T follicular helper cell (primary cell): ENCODE measurements around the gene AURKAIP1.
"Not testable (repeated sequence)": the region's sequence is repeated elsewhere in the genome, so short reads cannot be mapped to it uniquely, and the experiment has no call there.

ENCODE experiments used
- DNase-seq: peaks from one replicate; pipeline ENCODE4 v3.0.0-alpha.2; 2020; ENCODE audit warnings: low read depth
- total RNA-seq, 2 experiments: gene quantifications; one replicate each; lab custom pipeline; 2026; lab: John Stamatoyannopoulos, UW

Gene AURKAIP1
- 49.8 to 71.1 reads per million in 2 experiments for total RNA-seq

DNA sequence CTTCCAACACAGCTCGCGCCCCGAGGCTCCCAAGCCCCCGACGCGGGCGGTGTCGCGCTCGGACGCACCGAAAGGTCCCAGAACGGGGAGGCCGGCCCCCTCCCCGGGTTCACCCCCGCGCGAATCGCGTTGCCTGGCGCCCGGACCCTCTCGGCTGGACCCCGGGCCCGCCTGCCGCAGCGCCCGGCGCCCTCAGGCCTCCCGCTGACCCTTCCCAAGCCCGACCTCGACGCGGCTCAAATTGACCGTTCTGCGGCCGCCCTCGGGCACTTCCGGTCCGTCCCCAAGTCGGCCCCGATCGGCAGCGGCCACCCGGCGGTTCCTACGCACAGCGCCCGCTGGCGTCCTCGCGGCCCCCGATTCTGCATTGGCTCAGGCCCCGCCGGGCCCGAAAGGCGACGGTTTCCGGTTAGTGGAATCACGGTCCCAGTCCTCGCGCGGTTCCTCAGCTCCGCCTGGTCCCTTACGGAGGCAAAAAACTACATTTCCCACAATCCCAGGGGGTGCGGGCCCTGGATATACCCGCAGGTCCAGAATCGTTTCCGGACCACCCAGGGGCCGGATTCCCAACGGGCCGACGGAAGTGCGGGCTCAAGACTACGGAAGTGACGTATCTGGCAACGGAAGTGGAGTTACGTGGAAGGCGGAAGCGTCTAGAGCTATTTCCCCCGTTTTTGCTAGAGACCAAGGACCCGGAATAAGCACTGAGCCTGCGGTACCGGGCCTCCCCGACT lies at the start of gene AURKAIP1:
TSS of gene AURKAIP1 (minus strand) at position 279 of the 734 bp plus-strand sequence. CDS start 451 bp downstream, outside the sequence.
- DNase-seq = peak; percentile 93

DNA sequence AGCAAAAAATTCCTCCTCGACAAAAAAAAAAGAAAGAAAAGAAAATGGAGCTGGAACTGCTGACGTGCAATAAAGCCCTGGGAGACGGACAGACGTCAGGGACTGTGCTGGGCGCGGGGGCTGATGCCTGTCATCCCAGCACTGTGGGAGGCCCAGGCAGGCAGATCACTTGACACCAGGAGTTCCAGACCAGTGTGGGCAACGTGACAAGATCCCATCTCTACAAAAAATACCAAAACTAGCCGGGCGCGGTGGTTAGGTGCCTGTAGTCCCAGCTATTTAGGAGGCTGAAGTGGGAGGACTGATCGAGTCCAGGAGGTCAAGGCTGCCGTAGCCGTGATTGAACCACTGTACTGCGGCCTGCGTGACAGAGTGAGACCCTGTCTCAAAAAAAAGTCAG lies 49.7 kb upstream of the AURKAIP1 start:
- DNase-seq = no peak

GRCh38 chr1:1423245-1423597 lies 48.2 kb upstream of the AURKAIP1 start:
- DNase-seq = no peak

- DNase-seq = no peak
Measured at GRCh38 chr1:1422465-1423244, 47.6 kb upstream of the AURKAIP1 start.

GRCh38 chr1:1421907-1422464 lies 47.0 kb upstream of the AURKAIP1 start:
- DNase-seq = no peak

GRCh38 chr1:1421147-1421906 lies 46.3 kb upstream of the AURKAIP1 start, which contains the start of gene ANKRD65:
Gene ANKRD65 (minus strand): TSS chr1:1421276. CDS start chr1:1421005, 271 bp downstream.
- no peak for DNase-seq

DNA sequence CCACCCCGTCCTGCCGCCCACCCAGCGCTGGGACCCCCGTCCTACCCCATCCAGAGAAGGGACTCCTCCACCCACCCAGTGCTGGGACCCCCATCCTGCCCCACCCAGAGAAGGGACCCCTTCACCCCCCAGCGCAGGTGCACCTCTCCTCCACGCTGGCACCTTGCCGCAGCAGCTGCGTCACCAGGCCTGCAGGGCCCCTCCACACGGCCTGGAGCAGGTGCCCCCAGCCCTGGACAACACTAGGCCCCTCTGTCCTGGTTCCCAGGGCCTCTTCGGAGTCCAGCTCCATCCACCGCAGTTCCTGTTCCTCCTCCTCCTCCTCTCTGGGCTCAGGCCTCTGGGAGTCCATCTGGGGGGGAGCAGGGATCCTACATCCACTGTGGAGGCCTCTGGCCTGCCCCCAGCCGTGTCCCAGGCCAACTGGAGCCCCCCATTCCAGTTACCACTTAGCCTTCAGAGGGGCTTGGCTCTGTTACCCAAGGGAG lies 45.7 kb upstream of the AURKAIP1 start:
- no peak for DNase-seq

GRCh38 chr1:1419813-1420653 lies 45.0 kb upstream of the AURKAIP1 start:
- no peak for DNase-seq

DNA sequence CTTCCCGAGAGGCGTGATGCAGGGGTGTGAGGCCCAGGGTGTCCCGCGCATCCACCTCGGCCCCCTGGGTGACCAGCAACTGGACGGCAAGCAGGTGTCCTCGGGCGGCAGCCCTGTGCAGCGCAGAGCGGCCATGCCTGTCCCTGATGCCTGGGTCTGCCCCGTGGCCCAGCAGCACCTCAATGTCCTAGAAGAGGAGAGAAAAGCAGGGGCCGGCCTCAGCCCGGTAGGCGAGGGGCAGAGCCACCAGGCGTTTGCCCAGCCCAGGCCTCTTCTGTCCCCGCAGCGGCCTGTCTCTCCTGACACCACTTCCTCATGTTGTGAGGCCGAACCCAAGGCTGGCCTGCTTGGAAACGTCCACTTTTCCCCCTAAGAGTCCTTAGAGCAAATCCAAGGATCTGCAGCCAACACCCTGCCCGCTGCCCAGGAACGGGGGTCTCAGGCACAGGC lies 44.4 kb upstream of the AURKAIP1 start:
- no peak for DNase-seq

DNA sequence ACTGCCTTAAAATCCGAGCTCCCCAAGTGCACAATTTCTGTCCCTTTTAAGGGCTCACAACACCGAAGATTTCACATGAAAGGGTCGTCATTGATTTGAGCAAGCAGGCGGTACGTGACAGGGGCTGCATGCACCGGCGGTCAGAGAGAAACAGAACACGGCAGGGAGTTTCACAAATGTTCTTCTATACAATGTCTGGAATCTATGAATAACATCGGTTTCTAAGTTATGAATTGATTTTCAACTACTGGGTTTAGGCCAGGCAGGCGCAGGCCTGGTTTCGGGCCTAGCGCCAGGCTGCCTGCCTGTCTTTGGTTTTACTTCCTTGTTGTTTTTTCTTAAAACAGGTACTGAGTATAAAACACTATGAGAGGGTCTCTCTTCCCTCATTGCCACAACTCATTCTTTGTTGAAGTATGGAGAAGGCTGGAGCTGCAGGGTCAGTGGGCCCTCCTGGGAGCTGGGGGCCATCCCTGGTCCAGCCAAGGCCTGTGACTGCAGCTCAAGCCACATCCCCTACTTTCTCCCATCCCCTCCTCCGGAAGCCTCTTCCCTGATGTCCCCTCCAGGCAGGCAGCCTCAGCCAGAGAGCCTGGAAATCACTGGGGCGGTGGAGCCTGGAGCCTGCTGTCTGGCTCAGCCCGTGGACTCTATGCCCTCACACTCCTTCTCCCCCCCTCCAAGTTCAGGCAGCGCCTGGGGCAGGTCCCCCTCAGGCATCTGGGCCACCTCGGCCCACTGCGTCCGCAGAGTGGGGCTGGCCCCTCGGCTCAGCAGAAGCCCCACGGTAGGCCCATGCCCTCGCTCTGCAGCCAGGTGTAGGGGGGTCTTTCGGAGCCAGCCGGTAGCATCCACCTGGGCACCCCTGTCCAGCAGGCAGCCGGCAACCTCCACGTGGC lies 43.7 kb upstream of the AURKAIP1 start:
- no peak for DNase-seq

DNA sequence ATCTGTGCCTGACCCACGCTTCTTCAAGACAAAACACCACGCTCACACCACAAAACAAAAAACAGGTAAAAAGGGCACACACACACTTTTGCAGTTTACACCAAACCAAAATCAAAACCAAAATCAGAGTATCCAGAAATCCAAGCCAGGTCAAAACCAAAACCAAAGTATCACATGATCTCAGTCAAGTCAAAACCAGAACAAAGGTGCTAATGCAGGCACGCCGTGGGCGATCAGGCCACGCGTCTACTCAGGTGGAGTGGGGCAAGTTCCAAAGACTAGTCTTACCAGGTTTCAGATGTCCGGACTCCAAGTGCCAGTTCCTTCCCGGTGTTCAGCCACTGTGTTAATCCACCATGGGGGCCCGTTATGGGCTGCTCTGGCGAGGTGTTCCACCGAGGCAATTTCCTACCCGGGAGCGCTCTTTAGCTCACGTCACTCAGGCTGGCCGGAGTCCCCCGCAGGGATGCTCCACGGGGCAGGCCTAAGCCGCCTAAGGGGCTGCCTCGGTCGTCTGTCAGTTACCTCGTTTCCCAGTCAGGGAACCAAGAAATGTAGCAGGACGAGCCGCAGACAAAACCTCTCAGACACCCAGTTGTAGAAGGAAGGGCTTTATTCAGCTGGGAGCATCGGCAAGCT lies 42.9 kb upstream of the AURKAIP1 start:
- DNase-seq = not testable (repeated sequence)

DNA sequence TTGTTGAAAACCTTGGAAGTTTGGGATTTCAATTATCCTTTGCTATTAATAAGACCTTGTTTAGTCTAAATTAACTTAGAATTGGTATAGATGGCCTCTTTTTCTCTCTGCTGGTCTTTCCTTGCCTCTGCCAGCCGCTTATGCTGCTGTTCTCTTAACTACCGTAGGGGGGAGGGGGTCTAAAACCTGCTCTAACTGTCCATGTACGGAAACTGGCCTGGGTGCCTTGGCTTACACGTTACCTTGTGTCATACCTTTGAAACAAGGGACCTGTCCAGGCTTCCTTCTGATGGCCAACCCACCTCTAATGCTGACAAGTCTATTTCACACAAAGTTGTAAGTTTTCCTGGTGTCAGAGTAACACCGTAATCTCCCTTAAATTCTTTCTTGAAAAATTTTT lies 42.4 kb upstream of the AURKAIP1 start:
- DNase-seq = not testable (repeated sequence)

GRCh38 chr1:1415751-1416150 lies 40.7 kb upstream of the AURKAIP1 start:
- DNase-seq = no peak

- DNase-seq = not testable (repeated sequence)
Measured at GRCh38 chr1:1412311-1412902, 37.4 kb upstream of the AURKAIP1 start.

- DNase-seq = no peak
Measured at GRCh38 chr1:1411626-1412025, 36.6 kb upstream of the AURKAIP1 start.

- DNase-seq = not testable (repeated sequence)
Measured at GRCh38 chr1:1410238-1410637, 35.2 kb upstream of the AURKAIP1 start.

DNA sequence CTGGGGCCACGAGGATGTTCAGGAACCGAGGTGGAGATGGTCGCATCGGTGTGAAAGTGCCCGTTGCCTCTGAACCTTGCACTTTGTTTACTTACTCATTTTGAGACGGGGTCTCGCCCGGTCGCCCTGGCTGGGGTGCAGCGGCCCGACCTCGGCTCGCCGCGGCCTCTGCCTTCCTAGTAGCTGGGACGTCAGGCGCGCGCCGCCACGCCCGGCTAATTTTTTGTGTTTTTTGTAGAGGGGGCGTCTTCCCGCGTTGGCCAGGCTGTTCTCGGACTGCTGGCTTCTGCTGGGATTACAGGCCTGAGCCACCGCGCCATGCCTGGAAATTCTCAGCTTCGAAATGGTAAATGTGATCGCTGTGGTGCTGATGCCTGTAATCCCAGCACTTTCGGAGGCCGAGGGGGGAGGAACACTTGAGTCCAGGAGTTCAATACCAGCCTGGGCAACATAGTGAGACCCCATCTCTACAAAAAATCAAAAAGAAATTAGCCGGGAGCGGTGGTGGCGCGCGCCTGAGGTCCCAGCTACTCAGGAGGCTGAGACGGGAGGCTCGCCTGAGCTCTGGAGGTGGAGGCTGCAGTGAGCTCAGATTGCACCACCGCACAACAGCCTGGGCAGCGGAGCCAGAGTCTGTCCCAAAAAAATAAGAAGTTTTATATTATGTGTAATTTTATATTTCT lies 32.8 kb upstream of the AURKAIP1 start:
- no peak for DNase-seq
